MG63 (cell line): ENCODE data around the gene AOAH. TPM values are rescaled to one million over a fixed set of nuclear protein-coding genes. Genes with fewer than 3 reads are reported as not detected.
"Not testable (repeated sequence)": the region's sequence is repeated elsewhere in the genome, so short reads cannot be mapped to it uniquely, and the experiment has no call there.

Source experiments
- DNase-seq: peaks from one replicate; pipeline ENCODE4 v3.0.0-alpha.2; 2020
- H3K27me3 ChIP-seq: fragments of 250-450 bp; sonication (Bioruptor Pico); 2 replicates; pipeline ENCODE4 v1.5.1; 2020; ENCODE audit warnings: mild to moderate bottlenecking, moderate library complexity
- H3K36me3 ChIP-seq: fragments of 250-450 bp; sonication (Bioruptor Pico); 2 replicates; pipeline ENCODE4 v1.5.1; 2020; ENCODE audit warnings: mild to moderate bottlenecking, moderate library complexity
- H3K4me3 ChIP-seq: fragments of 250-450 bp; sonication (Bioruptor Pico); 2 replicates; pipeline ENCODE4 v1.5.1; 2020; ENCODE audit warnings: mild to moderate bottlenecking, moderate library complexity
- H3K9me3 ChIP-seq: fragments of 250-450 bp; sonication (Bioruptor Pico); 2 replicates; pipeline ENCODE4 v1.5.1; 2020; ENCODE audit warnings: mild to moderate bottlenecking, moderate library complexity
- total RNA-seq: library from RNA; depleted of rRNA; stranded (reverse); fragments of >200 nt; shearing (Covaris generic); gene quantifications from 2 replicates; pipeline ENCODE4 v1.2.3, GENCODE V29; 2014; ENCODE audit warnings: low replicate concordance

Gene AOAH
- total RNA-seq, 1 experiment from 2014 or later: not detected

DNA sequence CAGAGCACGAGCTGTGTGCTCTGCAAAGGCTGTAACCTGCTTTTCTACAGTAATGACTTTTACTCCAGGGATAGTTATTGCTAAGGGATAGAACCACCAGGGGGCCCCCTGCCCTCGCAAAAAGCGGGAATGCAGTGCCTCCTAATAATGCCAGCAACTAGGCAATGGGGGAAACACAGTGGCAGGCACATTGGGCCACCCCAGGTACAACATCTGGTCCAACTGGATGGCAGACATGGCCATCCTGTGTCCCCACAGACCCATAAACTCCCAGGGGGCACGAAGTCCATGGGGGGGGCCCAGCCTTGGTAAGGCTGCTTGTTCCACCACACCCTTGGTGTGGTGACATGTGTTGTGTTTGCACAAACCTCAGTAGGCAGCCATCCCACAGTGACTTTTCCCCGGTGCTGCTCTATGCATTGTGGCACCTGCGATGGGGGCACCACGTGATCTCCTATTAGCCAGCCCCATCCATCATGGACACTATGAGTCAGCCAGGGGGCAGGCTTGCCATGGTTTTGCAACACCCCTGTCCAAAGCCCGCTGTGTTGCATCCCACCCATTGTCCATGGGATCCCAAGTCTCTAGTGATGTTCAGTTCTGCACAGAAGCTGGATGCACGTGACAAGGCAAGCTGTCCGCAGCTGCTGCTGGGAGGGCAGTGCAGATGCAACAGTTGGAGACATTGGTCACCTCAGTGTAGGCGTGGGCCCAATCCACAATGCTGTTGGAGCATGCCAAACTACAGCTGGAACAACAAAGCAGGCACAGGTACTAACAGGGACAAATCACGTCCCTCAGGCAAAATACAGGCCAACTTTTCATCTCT is 250.6 kb downstream of the AOAH start:
- H3K4me3 ChIP-seq: no peak overlapping the region
- H3K36me3 ChIP-seq: no peaks in the 10 kb centered on the region
- peak; percentile 43 for DNase-seq
- no peaks in the 10 kb centered on the region for H3K27me3 ChIP-seq
- no peaks in the 10 kb centered on the region for H3K9me3 ChIP-seq

- Histone ChIP-seq H3K9me3 (no peaks in the 10 kb centered on the region), H3K27me3 (no peaks in the 10 kb centered on the region), H3K4me3 (no peak overlapping the region), H3K36me3 (no peaks in the 10 kb centered on the region)
- DNase-seq: no peak
Measured at GRCh38 chr7:36472141-36472729, 252.1 kb downstream of the AOAH start.

DNA sequence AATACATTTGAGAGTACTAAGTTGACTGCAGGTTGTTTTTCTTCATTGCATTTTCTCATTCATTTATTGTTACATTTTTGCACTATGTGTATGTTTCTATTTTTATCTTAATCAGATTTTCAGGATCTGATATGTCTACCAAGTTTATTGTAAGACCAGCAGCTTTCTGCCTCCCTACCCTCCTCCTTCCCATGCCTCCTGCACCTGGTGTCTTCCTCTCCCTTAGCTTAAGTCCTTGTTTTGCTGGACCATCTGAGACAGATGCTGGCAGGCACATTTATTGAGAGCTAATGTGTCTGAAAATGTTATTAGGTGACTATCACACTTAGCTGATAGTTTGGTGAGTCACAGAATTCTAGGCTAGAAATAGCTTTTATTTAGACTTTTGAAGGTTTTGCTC is 255.1 kb downstream of the AOAH start:
- Histone ChIP-seq H3K36me3 (no peaks in the 10 kb centered on the region), H3K9me3 (no peaks in the 10 kb centered on the region), H3K27me3 (no peaks in the 10 kb centered on the region; the same call in 1 of the 2 replicates), H3K4me3 (no peak overlapping the region)
- no peak for DNase-seq

DNA sequence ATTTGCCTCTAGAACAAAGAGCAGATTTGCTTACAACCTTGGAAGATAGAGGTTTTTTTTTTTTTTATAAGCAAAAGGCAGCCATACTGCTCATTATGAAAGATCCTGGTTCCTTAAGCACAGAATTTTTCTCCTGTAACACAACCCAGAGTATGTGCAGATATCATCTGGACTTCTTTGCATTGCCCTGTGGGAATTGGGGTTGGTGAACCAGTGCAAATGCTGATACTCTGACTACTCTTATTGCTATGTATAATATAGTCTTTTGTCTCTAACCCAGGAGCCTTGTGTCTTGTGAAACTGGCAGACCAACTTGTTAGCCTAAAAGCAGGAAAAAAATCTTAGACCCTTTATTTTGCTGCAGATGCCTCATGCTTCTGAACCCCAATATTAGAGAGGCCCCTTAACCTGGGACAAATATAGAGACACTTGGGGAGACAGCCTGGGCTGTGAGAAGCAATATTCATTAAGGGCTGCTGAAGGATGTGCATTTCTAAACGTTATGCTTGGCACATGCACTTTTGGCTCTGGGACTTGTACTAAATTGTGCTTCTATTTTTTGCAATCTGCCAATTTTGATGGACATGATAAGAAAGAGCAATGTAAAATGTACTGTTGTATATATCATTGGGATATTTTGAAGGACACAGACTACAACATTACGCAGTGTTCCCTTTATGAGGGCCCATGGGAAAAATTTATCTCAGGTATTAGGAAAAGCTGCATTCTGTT is 255.8 kb downstream of the AOAH start:
- DNase-seq: no peak
- Histone ChIP-seq H3K9me3 (no peaks in the 10 kb centered on the region), H3K4me3 (no peak overlapping the region), H3K36me3 (no peaks in the 10 kb centered on the region), H3K27me3 (no peaks in the 10 kb centered on the region; the same call in 1 of the 2 replicates)

- not testable (repeated sequence) for H3K36me3 ChIP-seq, DNase-seq, H3K4me3 ChIP-seq, H3K9me3 ChIP-seq, H3K27me3 ChIP-seq
Measured at GRCh38 chr7:36466001-36466400, 258.3 kb downstream of the AOAH start.

DNA sequence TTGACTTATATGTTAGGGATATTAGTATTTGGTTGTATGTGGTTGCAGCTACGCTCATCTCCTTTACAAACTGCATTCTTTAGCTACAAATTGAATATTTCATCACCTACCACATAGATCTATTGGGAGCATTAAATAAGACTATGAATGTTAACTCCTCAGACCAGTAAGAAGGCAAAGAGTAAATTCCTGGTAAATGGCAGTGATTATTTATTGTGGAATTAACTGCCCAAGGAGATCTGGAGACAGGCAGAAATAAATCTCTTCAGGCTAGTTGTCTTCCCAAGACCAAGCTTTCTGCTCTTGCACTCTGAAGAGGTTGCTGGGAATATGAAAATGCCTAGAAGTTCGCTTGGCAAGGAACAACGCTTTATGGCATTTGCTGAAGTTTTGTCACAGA is 260.0 kb downstream of the AOAH start:
- Histone ChIP-seq H3K9me3 (no peaks in the 10 kb centered on the region), H3K4me3 (no peak overlapping the region), H3K27me3 (no peaks in the 10 kb centered on the region; the same call in 1 of the 2 replicates), H3K36me3 (no peaks in the 10 kb centered on the region)
- DNase-seq: no peak
